Mucosa of rectum (tissue), 2 donors: ENCODE results near the gene CCR5AS.
A peak's percentile ranks its signal among the peaks of the same experiment; 100 is the strongest.

Experiments used
- H3K27ac ChIP-seq, 2 donors: one replicate each; pipeline ENCODE4 v1.7.0; 2013; ENCODE audit warnings: inconsistent platforms in 2 of 2, low read depth in 2 of 2, low read length in 2 of 2
- H3K27me3 ChIP-seq, 2 donors: one replicate each; pipeline ENCODE4 v1.7.0; 2013; ENCODE audit warnings: low read length in 2 of 2; ENCODE audit not compliant: control insufficient read depth in 2 of 2, insufficient read depth in 2 of 2
- H3K36me3 ChIP-seq, 2 donors: one replicate each; pipeline ENCODE4 v1.7.0; 2013; ENCODE audit warnings: low read length in 2 of 2; ENCODE audit not compliant: control insufficient read depth in 2 of 2, insufficient read depth in 2 of 2
- H3K4me1 ChIP-seq, 2 donors: one replicate each; pipeline ENCODE4 v1.7.0; 2013; ENCODE audit warnings: low read length in 2 of 2, mild to moderate bottlenecking in 1 of 2; ENCODE audit not compliant: control insufficient read depth in 2 of 2, insufficient read depth in 2 of 2
- H3K4me3 ChIP-seq, 2 donors: one replicate each; pipeline ENCODE4 v1.7.0; 2013; ENCODE audit warnings: low read length in 2 of 2
- H3K9ac ChIP-seq, 2 donors: one replicate each; pipeline ENCODE4 v1.7.0; 2013; ENCODE audit warnings: low read length in 2 of 2, low read depth in 1 of 2, mild to moderate bottlenecking in 1 of 2
- H3K9me3 ChIP-seq, 2 donors: one replicate each; pipeline ENCODE4 v1.7.0; 2013; ENCODE audit warnings: low read length in 2 of 2; ENCODE audit not compliant: control insufficient read depth in 2 of 2
- donor health status: healthy.
- donor health status: Normal muscosa, but diverticular disease.

CCR5AS gene

DNA sequence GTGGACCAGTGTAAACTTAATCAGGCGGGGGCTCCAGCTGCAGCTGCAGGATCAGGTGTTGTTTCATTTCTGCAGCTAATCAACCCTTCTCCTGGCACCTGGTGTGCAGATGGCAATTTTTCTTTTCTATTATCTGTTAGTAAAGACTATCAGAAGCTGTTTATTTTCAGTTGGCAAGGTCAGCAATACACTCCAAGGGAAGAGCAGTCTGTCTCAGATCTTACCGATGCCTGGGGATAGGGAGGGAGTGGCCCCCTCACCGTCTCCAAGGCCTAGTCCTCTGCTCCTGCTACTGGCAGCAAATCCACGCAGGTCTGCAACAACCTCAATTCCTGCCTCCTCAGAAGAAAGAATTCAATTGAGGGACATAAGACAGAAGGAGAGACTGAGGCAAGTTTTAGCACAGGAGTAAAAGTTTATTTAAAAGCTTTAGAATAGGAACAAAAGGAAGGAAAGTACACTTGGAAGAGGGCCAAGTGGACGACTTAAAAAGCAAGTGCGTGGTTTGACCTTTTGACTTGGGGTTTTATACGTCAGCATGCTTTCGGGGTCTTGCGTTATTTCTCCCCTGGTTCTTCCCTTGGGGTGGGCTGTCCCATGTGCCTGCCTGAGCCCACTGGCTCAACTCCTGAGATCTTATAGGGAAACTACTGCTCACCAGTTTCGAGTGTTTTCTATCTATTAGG lies 9.4 kb upstream of the CCR5AS start:
- Histone ChIP-seq H3K9me3 (no peaks in the 10 kb centered on the region), H3K27ac (peak overlapping the region in 1 of 2 donors; percentile 38), H3K27me3 (no peaks in the 10 kb centered on the region), H3K9ac (no peak overlapping the region), H3K4me3 (no peak overlapping the region), H3K4me1 (peaks cover 7 to 12% of the 10 kb centered on the region in 2 donors), H3K36me3 (no peaks in the 10 kb centered on the region)

DNA sequence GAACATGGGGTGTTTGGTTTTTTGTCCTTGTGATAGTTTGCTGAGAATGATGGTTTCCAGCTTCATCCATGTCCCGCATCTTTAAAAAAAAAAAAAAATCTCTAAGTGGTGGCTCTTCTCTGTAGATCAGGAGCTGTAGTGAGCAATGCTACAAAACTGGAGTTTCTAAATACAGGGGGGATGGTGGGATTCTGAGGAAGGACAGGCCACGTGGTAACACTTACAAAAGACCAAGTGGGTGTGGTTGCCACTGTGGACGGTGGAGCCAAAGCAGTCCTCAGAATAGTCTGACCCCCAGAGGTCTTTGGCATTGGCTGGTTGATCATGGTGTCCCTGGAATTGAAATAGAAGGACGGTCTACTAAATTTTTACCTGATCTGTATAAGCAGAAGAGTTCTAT lies 7.9 kb upstream of the CCR5AS start:
- H3K27ac ChIP-seq: no peak overlapping the region
- no peaks in the 10 kb centered on the region for H3K36me3 ChIP-seq
- H3K9ac ChIP-seq: no peak overlapping the region
- H3K4me1 ChIP-seq: peaks cover 7 to 12% of the 10 kb centered on the region in 2 donors
- H3K4me3 ChIP-seq: no peak overlapping the region
- H3K27me3 ChIP-seq: no peaks in the 10 kb centered on the region
- no peaks in the 10 kb centered on the region for H3K9me3 ChIP-seq

DNA sequence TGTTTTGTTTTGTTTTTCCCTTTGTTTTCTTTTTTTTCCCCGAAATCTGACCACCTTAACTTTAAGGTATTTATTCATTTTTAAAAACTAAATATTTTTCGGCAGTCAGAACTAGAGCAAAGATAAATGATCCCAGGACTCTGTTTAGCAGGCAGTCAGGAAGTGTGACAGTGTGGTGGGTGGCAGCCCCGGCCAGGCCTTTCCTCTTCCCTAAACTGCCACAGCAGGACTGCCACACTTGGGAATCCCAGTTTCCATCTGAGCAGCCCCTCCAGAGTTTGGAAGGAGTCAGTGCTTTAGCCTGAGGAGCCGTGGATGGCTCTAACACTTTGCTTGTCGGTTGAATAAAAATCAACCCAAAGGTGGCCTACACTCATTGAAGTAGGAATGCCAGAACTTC lies 7.1 kb upstream of the CCR5AS start:
- peaks cover 0 to 2% of the 10 kb centered on the region in 2 donors for H3K36me3 ChIP-seq
- H3K9me3 ChIP-seq: no peaks in the 10 kb centered on the region
- H3K9ac ChIP-seq: no peak overlapping the region
- no peak overlapping the region for H3K27ac ChIP-seq
- no peak overlapping the region for H3K4me3 ChIP-seq
- no peaks in the 10 kb centered on the region for H3K27me3 ChIP-seq
- peaks cover 7 to 12% of the 10 kb centered on the region in 2 donors for H3K4me1 ChIP-seq

DNA sequence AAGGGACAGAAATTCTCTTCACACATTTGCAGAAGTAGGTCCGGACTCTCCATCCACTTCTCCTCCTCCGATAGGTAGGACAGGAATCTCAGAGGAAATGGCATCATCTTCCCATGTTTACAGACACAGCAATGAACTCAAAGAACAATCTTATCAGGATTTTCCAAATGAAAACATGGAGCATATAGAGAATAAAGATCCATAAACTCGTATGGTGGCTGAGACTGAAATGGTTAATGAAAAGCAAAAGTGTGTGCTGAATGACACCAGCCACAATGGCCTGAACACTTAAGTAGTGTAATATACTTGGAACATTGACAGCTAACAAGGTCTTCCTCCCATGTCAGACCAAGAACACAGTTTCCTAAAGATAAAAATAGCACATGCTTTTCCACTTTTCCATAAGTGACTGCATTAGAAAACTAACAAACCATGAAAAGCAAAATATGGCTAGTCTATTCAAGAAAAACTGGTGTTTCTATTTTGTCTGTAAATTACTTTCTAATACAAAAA lies 6.0 kb upstream of the CCR5AS start:
- H3K27ac ChIP-seq: no peak overlapping the region
- H3K9ac ChIP-seq: no peak overlapping the region
- H3K4me3 ChIP-seq: no peak overlapping the region
- H3K36me3 ChIP-seq: peaks cover 0 to 4% of the 10 kb centered on the region in 2 donors
- no peaks in the 10 kb centered on the region for H3K27me3 ChIP-seq
- peaks cover 11 to 19% of the 10 kb centered on the region in 2 donors for H3K4me1 ChIP-seq
- H3K9me3 ChIP-seq: no peaks in the 10 kb centered on the region

DNA sequence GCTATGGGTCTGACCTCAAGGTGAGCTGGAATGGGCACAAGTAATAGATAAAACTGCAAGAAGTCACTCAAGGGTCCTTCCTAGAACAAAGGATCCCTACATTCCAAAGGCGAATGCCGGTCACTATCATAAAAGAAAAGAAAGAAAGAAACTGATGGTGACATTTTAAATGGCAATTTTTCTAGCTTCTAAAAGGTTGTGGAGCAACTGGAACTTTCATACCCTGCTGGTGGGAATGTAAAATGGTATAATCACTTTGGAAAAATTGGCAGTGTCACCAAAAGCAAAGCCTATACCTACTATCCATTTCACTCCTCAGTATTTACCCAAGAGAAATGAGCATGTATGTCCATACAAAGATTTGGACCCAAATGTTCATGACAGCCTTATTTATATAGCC lies 4.4 kb upstream of the CCR5AS start:
- no peaks in the 10 kb centered on the region for H3K9me3 ChIP-seq
- no peak overlapping the region for H3K27ac ChIP-seq
- no peaks in the 10 kb centered on the region for H3K27me3 ChIP-seq
- peaks cover 19 to 27% of the 10 kb centered on the region in 2 donors for H3K4me1 ChIP-seq
- peaks cover 0 to 4% of the 10 kb centered on the region in 2 donors for H3K36me3 ChIP-seq
- H3K9ac ChIP-seq: no peak overlapping the region
- H3K4me3 ChIP-seq: no peak overlapping the region

DNA sequence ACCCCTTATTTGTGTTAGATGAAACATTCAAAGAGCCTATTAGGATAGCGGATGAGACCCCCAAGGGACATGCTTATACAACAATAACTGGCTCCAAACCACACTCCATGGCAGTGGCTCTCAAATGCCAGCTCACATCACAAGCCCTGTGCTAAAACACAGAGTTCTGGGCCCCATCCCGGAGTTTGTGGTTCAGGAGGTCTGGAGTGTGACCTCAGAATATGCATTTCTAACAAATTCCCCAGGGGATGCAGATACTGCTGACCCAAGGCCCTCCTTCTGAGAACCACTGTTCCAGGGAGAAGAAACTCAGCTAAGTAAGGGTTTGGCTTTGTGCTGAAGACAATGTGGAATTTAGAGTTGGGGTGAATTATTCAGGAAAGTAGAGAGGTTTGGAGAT lies 3.8 kb upstream of the CCR5AS start:
- Histone ChIP-seq H3K9ac (no peak overlapping the region), H3K9me3 (no peaks in the 10 kb centered on the region), H3K27me3 (no peaks in the 10 kb centered on the region), H3K36me3 (peaks cover 0 to 4% of the 10 kb centered on the region in 2 donors), H3K27ac (no peak overlapping the region), H3K4me3 (no peak overlapping the region), H3K4me1 (peaks cover 22 to 27% of the 10 kb centered on the region in 2 donors)

DNA sequence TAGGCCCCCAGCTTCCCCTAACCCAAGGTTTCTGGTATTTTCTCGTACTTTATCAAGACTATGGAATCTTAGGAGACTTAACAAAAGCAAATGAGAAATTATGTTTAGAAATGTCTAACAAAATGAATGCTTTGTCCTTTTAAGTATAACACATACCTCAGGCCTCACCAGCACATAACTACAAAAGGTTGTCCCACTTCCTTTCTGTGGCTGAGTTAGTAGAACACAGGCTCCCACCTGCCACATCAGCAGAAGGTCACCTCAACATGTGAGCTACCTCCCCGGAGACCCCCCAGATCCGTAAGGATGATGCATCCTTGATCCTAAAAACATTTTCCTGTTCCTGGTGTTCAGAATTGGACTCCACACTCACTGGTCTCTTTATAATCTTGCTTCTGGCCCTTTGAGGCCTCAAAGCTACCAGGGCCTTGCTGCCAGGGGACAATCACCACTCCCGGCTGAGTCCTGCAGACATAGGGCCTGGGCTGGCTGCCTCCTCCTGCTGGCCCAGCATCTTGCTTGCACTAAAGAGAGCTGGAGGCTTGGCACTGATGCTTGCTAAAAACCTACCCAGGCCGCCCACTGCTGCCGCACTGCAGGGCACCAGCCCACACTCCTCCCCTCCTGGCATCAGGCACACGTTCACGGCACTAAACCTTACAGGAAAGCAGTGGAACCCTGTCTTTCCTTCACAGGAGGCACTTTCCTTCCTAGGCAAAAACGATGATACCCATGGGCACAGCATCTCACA lies 3.0 kb upstream of the CCR5AS start:
- Histone ChIP-seq H3K9ac (no peak overlapping the region), H3K4me1 (peaks cover 29 to 34% of the 10 kb centered on the region in 2 donors), H3K27me3 (no peaks in the 10 kb centered on the region), H3K27ac (no peak overlapping the region), H3K4me3 (no peak overlapping the region), H3K36me3 (peaks cover 0 to 4% of the 10 kb centered on the region in 2 donors), H3K9me3 (no peaks in the 10 kb centered on the region)

DNA sequence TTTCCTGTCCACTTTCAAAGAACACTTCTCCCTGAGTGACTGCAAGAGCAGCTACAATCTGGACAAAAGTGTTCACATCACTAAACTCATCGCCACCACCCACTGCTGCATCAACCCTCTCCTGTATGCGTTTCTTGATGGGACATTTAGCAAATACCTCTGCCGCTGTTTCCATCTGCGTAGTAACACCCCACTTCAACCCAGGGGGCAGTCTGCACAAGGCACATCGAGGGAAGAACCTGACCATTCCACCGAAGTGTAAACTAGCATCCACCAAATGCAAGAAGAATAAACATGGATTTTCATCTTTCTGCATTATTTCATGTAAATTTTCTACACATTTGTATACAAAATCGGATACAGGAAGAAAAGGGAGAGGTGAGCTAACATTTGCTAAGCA lies 2.0 kb upstream of the CCR5AS start:
- Histone ChIP-seq H3K4me3 (no peak overlapping the region), H3K27ac (no peak overlapping the region), H3K9ac (no peak overlapping the region), H3K27me3 (no peaks in the 10 kb centered on the region), H3K4me1 (peaks cover 33 to 40% of the 10 kb centered on the region in 2 donors), H3K36me3 (peaks cover 0 to 4% of the 10 kb centered on the region in 2 donors), H3K9me3 (no peaks in the 10 kb centered on the region)

DNA sequence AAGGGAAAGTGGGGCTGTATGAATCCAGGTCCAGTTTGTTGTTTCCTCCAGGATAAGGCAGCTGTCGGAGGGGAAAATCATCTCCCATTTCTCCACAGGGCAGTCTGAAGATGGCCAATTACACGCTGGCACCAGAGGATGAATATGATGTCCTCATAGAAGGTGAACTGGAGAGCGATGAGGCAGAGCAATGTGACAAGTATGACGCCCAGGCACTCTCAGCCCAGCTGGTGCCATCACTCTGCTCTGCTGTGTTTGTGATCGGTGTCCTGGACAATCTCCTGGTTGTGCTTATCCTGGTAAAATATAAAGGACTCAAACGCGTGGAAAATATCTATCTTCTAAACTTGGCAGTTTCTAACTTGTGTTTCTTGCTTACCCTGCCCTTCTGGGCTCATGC lies 1.1 kb upstream of the CCR5AS start:
- Histone ChIP-seq H3K36me3 (peaks cover 0 to 4% of the 10 kb centered on the region in 2 donors), H3K27me3 (no peaks in the 10 kb centered on the region), H3K9me3 (no peaks in the 10 kb centered on the region), H3K9ac (peak overlapping the region; percentile 84 to 88), H3K4me3 (peak overlapping the region; percentile 79 to 87), H3K4me1 (peaks cover 33 to 40% of the 10 kb centered on the region in 2 donors), H3K27ac (peak overlapping the region; percentile 97 to 98)

DNA sequence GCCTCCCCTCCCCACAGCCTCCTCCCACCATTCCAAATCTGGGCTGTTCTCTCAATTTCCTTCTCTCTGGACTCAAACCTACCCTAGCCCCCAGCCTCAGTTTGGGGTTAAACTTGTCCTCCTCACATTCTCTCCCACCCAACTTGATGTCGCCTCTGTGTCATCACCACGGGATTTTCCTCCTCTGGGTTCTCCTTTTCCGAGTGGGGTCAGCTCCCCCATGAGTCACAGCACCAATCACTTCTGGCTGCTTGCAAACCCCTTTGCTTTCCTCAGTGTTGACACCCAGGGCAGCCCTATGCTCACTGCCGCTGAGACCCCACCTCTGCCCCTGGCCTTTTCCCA lies 451 bp downstream of the CCR5AS start:
- no peaks in the 10 kb centered on the region for H3K9me3 ChIP-seq
- no peaks in the 10 kb centered on the region for H3K27me3 ChIP-seq
- peaks cover 0 to 4% of the 10 kb centered on the region in 2 donors for H3K36me3 ChIP-seq
- peak overlapping the region; percentile 79 to 87 for H3K4me3 ChIP-seq
- peaks cover 33 to 40% of the 10 kb centered on the region in 2 donors for H3K4me1 ChIP-seq
- H3K9ac ChIP-seq: peak overlapping the region; percentile 75 to 88
- peak overlapping the region; percentile 97 to 98 for H3K27ac ChIP-seq
